GM23248 (cell line): ENCODE data around the gene PCBP3.

Experiments used
- EZH2 ChIP-seq: fragments of 200-600 bp; sonication (generic); IDR thresholded peaks from 2 replicates; pipeline ENCODE4 v1.6.1; 2018; ENCODE audit warnings: antibody characterized with exemption, mild to moderate bottlenecking; ENCODE audit not compliant: insufficient read depth, poor library complexity, severe bottlenecking
- EZH2phosphoT487 ChIP-seq: fragments of 200-600 bp; sonication (generic); IDR thresholded peaks from 2 replicates; pipeline ENCODE4 v1.6.1; 2018; ENCODE audit warnings: antibody characterized with exemption, moderate library complexity, mild to moderate bottlenecking, low read depth; ENCODE audit not compliant: insufficient read depth

GRCh38 chr21:45786660-45787059, 143.1 kb downstream of the PCBP3 start:
- TF ChIP-seq EZH2 (no peak), EZH2phosphoT487 (no peak)
